ENCODE results near the gene CAPN10. TPM values are rescaled to one million over a fixed set of nuclear protein-coding genes. Genes with fewer than 3 reads are reported as not detected.

The CAPN10 gene
- total RNA-seq, 3 donors from 2014 or later = 38.2 to 43.4 (median 41.1) TPM

- no peak for ATAC-seq
- Mint-ChIP-seq H3K4me3 (no peak overlapping the region), H3K36me3 (ENCODE audit: insufficient read depth) (peaks cover 6% of the 10 kb centered on the region), H3K4me1 (ENCODE audit: low read depth) (peaks cover 5% of the 10 kb centered on the region), H3K9me3 (no peaks in the 10 kb centered on the region), H3K27me3 (ENCODE audit: low read depth) (no peaks in the 10 kb centered on the region)
- no peak for DNase-seq
Measured at GRCh38 chr2:240596080-240596460, 9.5 kb downstream of the CAPN10 start.

GRCh38 chr2:240596491-240596931 is 10.0 kb downstream of the CAPN10 start:
- Mint-ChIP-seq H3K9me3 (no peaks in the 10 kb centered on the region), H3K4me1 (ENCODE audit: low read depth) (peaks cover 3% of the 10 kb centered on the region), H3K4me3 (no peak overlapping the region), H3K27me3 (ENCODE audit: low read depth) (no peaks in the 10 kb centered on the region), H3K36me3 (ENCODE audit: insufficient read depth) (peaks cover 6% of the 10 kb centered on the region)
- ATAC-seq (no peak), DNase-seq (no peak)

- no peak for DNase-seq
- Mint-ChIP-seq H3K9me3 (no peaks in the 10 kb centered on the region), H3K4me1 (ENCODE audit: low read depth) (no peaks in the 10 kb centered on the region), H3K27me3 (ENCODE audit: low read depth) (no peaks in the 10 kb centered on the region), H3K4me3 (no peak overlapping the region), H3K36me3 (ENCODE audit: insufficient read depth) (peaks cover 6% of the 10 kb centered on the region)
- no peak for ATAC-seq
Measured at GRCh38 chr2:240597054-240597418, 10.5 kb downstream of the CAPN10 start.

- ATAC-seq (no peak), DNase-seq (no peak)
- Mint-ChIP-seq H3K9me3 (no peaks in the 10 kb centered on the region), H3K4me3 (no peak overlapping the region), H3K36me3 (ENCODE audit: insufficient read depth) (peaks cover 4% of the 10 kb centered on the region), H3K27me3 (ENCODE audit: low read depth) (no peaks in the 10 kb centered on the region), H3K4me1 (ENCODE audit: low read depth) (no peaks in the 10 kb centered on the region)
Measured at GRCh38 chr2:240597419-240598181, 11.1 kb downstream of the CAPN10 start.

- Mint-ChIP-seq H3K4me3 (no peak overlapping the region), H3K27me3 (ENCODE audit: low read depth) (no peaks in the 10 kb centered on the region)
Measured at GRCh38 chr2:240598311-240598911, 11.9 kb downstream of the CAPN10 start.

GRCh38 chr2:240599141-240599583 is 12.6 kb downstream of the CAPN10 start:
- no peaks in the 10 kb centered on the region for H3K4me1 Mint-ChIP-seq (ENCODE audit: low read depth)
- no peak for DNase-seq

More at GRCh38 chr2:240598311-240598911, 11.9 kb downstream of the CAPN10 start:
- ATAC-seq (no peak), DNase-seq (no peak)
- H3K9me3 Mint-ChIP-seq = no peaks in the 10 kb centered on the region
- peaks cover 3% of the 10 kb centered on the region for H3K36me3 Mint-ChIP-seq (ENCODE audit: insufficient read depth)
- no peaks in the 10 kb centered on the region for H3K4me1 Mint-ChIP-seq (ENCODE audit: low read depth)

GRCh38 chr2:240600451-240600961 is 14.0 kb downstream of the CAPN10 start:
- DNase-seq = no peak
- H3K9me3 Mint-ChIP-seq = no peaks in the 10 kb centered on the region
- no peaks in the 10 kb centered on the region for H3K4me1 Mint-ChIP-seq (ENCODE audit: low read depth)
- no peak for ATAC-seq
- no peaks in the 10 kb centered on the region for H3K27me3 Mint-ChIP-seq (ENCODE audit: low read depth)
- no peak overlapping the region for H3K4me3 Mint-ChIP-seq
- H3K36me3 Mint-ChIP-seq (ENCODE audit: insufficient read depth) = peaks cover 3% of the 10 kb centered on the region

More at GRCh38 chr2:240599141-240599583, 12.6 kb downstream of the CAPN10 start:
- H3K36me3 Mint-ChIP-seq (ENCODE audit: insufficient read depth) = peaks cover 3% of the 10 kb centered on the region
- no peak overlapping the region for H3K4me3 Mint-ChIP-seq
- ATAC-seq = no peak
- no peaks in the 10 kb centered on the region for H3K9me3 Mint-ChIP-seq
- H3K27me3 Mint-ChIP-seq (ENCODE audit: low read depth) = no peaks in the 10 kb centered on the region

GRCh38 chr2:240601061-240601830 is 14.7 kb downstream of the CAPN10 start:
- H3K4me1 Mint-ChIP-seq (ENCODE audit: low read depth) = no peaks in the 10 kb centered on the region
- no peak overlapping the region for H3K4me3 Mint-ChIP-seq
- H3K27me3 Mint-ChIP-seq (ENCODE audit: low read depth) = no peaks in the 10 kb centered on the region
- H3K36me3 Mint-ChIP-seq (ENCODE audit: insufficient read depth) = peaks cover 2% of the 10 kb centered on the region
- no peak for DNase-seq
- no peaks in the 10 kb centered on the region for H3K9me3 Mint-ChIP-seq
- ATAC-seq = no peak

- no peaks in the 10 kb centered on the region for H3K4me1 Mint-ChIP-seq (ENCODE audit: low read depth)
- no peak overlapping the region for H3K4me3 Mint-ChIP-seq
- DNase-seq (no peak), ATAC-seq (no peak)
- H3K9me3 Mint-ChIP-seq = no peaks in the 10 kb centered on the region
- H3K27me3 Mint-ChIP-seq (ENCODE audit: low read depth) = no peaks in the 10 kb centered on the region
- H3K36me3 Mint-ChIP-seq (ENCODE audit: insufficient read depth) = peaks cover 2% of the 10 kb centered on the region
Measured at GRCh38 chr2:240601831-240602160, 15.3 kb downstream of the CAPN10 start.

GRCh38 chr2:240602266-240603050 is 15.9 kb downstream of the CAPN10 start:
- H3K27me3 Mint-ChIP-seq (ENCODE audit: low read depth) = no peaks in the 10 kb centered on the region

GRCh38 chr2:240603081-240603835 is 16.7 kb downstream of the CAPN10 start:
- Mint-ChIP-seq H3K4me1 (ENCODE audit: low read depth) (no peaks in the 10 kb centered on the region), H3K9me3 (no peaks in the 10 kb centered on the region), H3K27me3 (ENCODE audit: low read depth) (no peaks in the 10 kb centered on the region), H3K36me3 (ENCODE audit: insufficient read depth) (peaks cover 2% of the 10 kb centered on the region), H3K4me3 (no peak overlapping the region)
- ATAC-seq (no peak), DNase-seq (no peak)

More at GRCh38 chr2:240602266-240603050, 15.9 kb downstream of the CAPN10 start:
- Mint-ChIP-seq H3K4me3 (no peak overlapping the region), H3K9me3 (no peaks in the 10 kb centered on the region), H3K36me3 (ENCODE audit: insufficient read depth) (peaks cover 2% of the 10 kb centered on the region), H3K4me1 (ENCODE audit: low read depth) (no peaks in the 10 kb centered on the region)
- DNase-seq (no peak), ATAC-seq (no peak)

GRCh38 chr2:240603846-240604245 is 17.3 kb downstream of the CAPN10 start:
- DNase-seq = no peak
- H3K4me1 Mint-ChIP-seq (ENCODE audit: low read depth) = no peaks in the 10 kb centered on the region
- H3K9me3 Mint-ChIP-seq = no peaks in the 10 kb centered on the region

GRCh38 chr2:240604291-240604938 is 17.9 kb downstream of the CAPN10 start:
- no peak for DNase-seq
- no peak for ATAC-seq
- H3K27me3 Mint-ChIP-seq (ENCODE audit: low read depth) = no peaks in the 10 kb centered on the region
- no peaks in the 10 kb centered on the region for H3K9me3 Mint-ChIP-seq
- H3K36me3 Mint-ChIP-seq (ENCODE audit: insufficient read depth) = peaks cover 2% of the 10 kb centered on the region
- no peak overlapping the region for H3K4me3 Mint-ChIP-seq
- H3K4me1 Mint-ChIP-seq (ENCODE audit: low read depth) = no peaks in the 10 kb centered on the region

More at GRCh38 chr2:240603846-240604245, 17.3 kb downstream of the CAPN10 start:
- ATAC-seq = no peak
- H3K36me3 Mint-ChIP-seq (ENCODE audit: insufficient read depth) = peaks cover 2% of the 10 kb centered on the region
- no peaks in the 10 kb centered on the region for H3K27me3 Mint-ChIP-seq (ENCODE audit: low read depth)
- no peak overlapping the region for H3K4me3 Mint-ChIP-seq

Measured in activated T-cell treated with anti-CD3 and anti-CD28 coated beads, Interleukin-2, amount 50 U/mL, for 4 hours (primary cell).